Measurements from ENCODE around the gene DHX58. TPM values are rescaled to one million over a fixed set of nuclear protein-coding genes. Genes with fewer than 3 reads are reported as not detected.

The DHX58 gene
- total RNA-seq, 2 experiments from 2014 or later: 33.5 to 35.6 TPM

DNA sequence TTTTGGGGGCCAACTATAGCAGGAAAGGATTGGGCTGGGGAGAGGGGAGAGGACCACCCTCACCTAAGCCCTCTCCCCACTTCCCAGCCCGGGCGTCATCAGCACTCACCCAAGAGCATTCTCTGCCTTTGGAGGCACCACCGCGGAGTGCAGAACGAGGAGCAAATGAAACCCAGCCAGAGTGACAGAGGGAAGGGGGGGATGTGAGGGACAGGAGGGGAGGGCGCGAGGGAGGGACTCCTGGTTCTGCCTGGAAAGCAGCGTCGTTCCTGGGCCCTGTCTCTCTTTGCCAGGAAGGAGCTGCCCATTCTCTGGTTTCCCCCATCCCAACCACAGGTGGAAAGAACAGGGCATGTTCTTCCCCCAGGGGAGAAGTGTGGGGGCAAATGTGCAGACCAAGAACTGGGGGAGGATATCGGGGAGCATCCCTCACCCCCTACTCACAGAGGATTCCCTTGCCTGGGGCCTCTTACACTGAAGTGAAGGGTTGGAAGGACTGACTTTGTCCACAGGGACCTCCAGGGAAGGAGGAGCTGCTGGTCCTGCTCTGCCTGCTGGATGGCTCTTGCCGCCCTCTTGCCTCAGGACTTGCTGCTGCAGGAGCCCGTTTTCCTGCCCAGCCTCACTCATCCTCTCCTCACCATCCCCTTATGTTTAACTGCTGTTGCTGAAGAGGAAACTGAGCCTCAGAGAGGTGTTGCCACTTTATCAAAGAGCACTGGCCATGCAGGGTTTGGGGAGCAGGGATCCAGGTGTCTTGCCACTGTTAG is 58.6 kb downstream of the DHX58 start:
- intact Hi-C loops (cut with DNase I, micrococcal nuclease): no loop called here
- H3K9me3 Mint-ChIP-seq: no peaks in the 10 kb centered on the region
- no peak for DNase-seq
- ChIA-PET POLR2A (no interaction called here), CTCF (no interaction called here)
- no peaks in the 10 kb centered on the region for H3K9me3 ChIP-seq (ENCODE audit: control insufficient read depth in 1 of 2, insufficient read depth in 1 of 2, low read length in 2 of 2)
- no peak overlapping the region for H3K4me3 ChIP-seq (ENCODE audit: low read length)
- no peak overlapping the region for H3K27ac Mint-ChIP-seq
- H3K27me3 Mint-ChIP-seq: peaks cover 45% of the 10 kb centered on the region
- ATAC-seq (ENCODE audit: poor library complexity): no peak
- no peak overlapping the region for H3K4me3 Mint-ChIP-seq
- peaks cover 13 to 16% of the 10 kb centered on the region in 2 experiments for H3K27me3 ChIP-seq (ENCODE audit: control insufficient read depth in 1 of 2, insufficient read depth in 2 of 2, low read length in 2 of 2)
- H3K36me3 ChIP-seq (ENCODE audit: insufficient read depth, low read length): no peaks in the 10 kb centered on the region
- peaks cover 15% of the 10 kb centered on the region for H3K4me1 ChIP-seq (ENCODE audit: insufficient read depth, low read length)
- peaks cover 17% of the 10 kb centered on the region for H3K4me1 Mint-ChIP-seq (ENCODE audit: low read depth)
- no peaks in the 10 kb centered on the region for H3K36me3 Mint-ChIP-seq (ENCODE audit: low read depth)
- TF ChIP-seq, protein P1, sequence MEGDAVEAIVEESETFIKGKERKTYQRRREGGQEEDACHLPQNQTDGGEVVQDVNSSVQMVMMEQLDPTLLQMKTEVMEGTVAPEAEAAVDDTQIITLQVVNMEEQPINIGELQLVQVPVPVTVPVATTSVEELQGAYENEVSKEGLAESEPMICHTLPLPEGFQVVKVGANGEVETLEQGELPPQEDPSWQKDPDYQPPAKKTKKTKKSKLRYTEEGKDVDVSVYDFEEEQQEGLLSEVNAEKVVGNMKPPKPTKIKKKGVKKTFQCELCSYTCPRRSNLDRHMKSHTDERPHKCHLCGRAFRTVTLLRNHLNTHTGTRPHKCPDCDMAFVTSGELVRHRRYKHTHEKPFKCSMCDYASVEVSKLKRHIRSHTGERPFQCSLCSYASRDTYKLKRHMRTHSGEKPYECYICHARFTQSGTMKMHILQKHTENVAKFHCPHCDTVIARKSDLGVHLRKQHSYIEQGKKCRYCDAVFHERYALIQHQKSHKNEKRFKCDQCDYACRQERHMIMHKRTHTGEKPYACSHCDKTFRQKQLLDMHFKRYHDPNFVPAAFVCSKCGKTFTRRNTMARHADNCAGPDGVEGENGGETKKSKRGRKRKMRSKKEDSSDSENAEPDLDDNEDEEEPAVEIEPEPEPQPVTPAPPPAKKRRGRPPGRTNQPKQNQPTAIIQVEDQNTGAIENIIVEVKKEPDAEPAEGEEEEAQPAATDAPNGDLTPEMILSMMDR (IDR thresholded peaks at IDR 0.05): no peak
- no peak overlapping the region for H3K27ac ChIP-seq (ENCODE audit: low read depth in 1 of 2, low read length in 2 of 2)

DNA sequence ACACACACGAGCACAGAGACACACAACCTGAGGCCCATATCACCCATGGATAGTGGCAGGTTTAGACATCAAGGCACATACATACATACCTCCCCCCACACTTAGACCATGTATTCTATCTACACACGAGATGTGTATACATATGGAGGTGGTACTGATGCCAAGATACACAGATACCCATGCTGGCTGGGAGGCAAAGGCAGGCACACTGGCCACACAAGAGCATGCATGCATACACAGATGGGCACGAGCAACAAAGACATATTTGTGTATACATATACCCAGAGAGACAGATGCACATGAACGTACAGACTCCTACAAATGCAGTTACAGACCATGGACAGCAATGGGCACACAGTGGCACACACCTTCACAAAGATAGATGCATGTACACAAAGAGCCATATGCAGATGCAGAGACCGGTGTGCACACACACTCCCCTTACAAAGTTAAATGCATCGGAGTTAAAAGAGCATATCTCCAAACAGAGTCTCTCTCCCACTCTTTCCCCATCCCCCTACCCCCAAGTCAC is 60.1 kb downstream of the DHX58 start:
- POLR2A ChIA-PET: no interaction called here
- intact Hi-C loops (cut with DNase I, micrococcal nuclease): no loop called here
- no peak overlapping the region for H3K4me3 ChIP-seq (ENCODE audit: low read length)
- H3K4me1 ChIP-seq (ENCODE audit: insufficient read depth, low read length): peaks cover 15% of the 10 kb centered on the region
- CTCF ChIA-PET: no interaction called here
- no peaks in the 10 kb centered on the region for H3K9me3 ChIP-seq (ENCODE audit: control insufficient read depth in 1 of 2, insufficient read depth in 1 of 2, low read length in 2 of 2)
- Mint-ChIP-seq H3K4me1 (ENCODE audit: low read depth) (peaks cover 17% of the 10 kb centered on the region), H3K36me3 (ENCODE audit: low read depth) (no peaks in the 10 kb centered on the region), H3K9me3 (no peaks in the 10 kb centered on the region), H3K4me3 (peak overlapping the region; percentile 16), H3K27me3 (peaks cover 46% of the 10 kb centered on the region), H3K27ac (no peak overlapping the region)
- TF ChIP-seq, protein P1 (IDR thresholded peaks at IDR 0.05): no peak
- no peak overlapping the region for H3K27ac ChIP-seq (ENCODE audit: low read depth in 1 of 2, low read length in 2 of 2)
- no peaks in the 10 kb centered on the region for H3K36me3 ChIP-seq (ENCODE audit: insufficient read depth, low read length)
- peaks cover 13 to 16% of the 10 kb centered on the region in 2 experiments for H3K27me3 ChIP-seq (ENCODE audit: control insufficient read depth in 1 of 2, insufficient read depth in 2 of 2, low read length in 2 of 2)
- ATAC-seq (ENCODE audit: poor library complexity): no peak
- no peak for DNase-seq

DNA sequence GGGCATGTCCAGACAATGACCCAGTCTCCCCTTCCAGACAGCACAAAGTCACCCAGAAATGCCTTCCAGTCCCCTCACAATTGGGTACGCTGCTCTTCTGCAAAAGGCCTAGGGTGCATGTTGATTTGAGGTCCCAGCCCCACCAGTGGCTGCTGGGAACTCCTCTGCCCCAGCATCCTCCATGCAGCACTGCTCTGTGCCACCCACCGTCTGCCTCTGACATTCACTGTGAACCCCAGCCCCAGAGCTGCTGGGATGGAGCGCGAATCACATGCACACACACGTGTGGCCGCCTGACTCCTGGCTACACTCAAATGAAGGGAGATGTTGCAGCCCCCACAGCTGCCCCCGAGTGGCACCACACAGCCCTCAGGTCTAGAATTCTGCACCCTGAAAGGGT is 60.9 kb downstream of the DHX58 start:
- H3K27ac Mint-ChIP-seq: no peak overlapping the region
- H3K27ac ChIP-seq (ENCODE audit: low read depth in 1 of 2, low read length in 2 of 2): no peak overlapping the region
- H3K36me3 Mint-ChIP-seq (ENCODE audit: low read depth): no peaks in the 10 kb centered on the region
- H3K4me1 Mint-ChIP-seq (ENCODE audit: low read depth): peaks cover 17% of the 10 kb centered on the region
- TF ChIP-seq, protein P1 (IDR thresholded peaks at IDR 0.05): no peak
- H3K27me3 Mint-ChIP-seq: peaks cover 46% of the 10 kb centered on the region
- no peaks in the 10 kb centered on the region for H3K9me3 ChIP-seq (ENCODE audit: control insufficient read depth in 1 of 2, insufficient read depth in 1 of 2, low read length in 2 of 2)
- peaks cover 9 to 16% of the 10 kb centered on the region in 2 experiments for H3K27me3 ChIP-seq (ENCODE audit: control insufficient read depth in 1 of 2, insufficient read depth in 2 of 2, low read length in 2 of 2)
- ATAC-seq (ENCODE audit: poor library complexity) (no peak), DNase-seq (no peak)
- H3K4me3 ChIP-seq (ENCODE audit: low read length): no peak overlapping the region
- H3K4me1 ChIP-seq (ENCODE audit: insufficient read depth, low read length): peaks cover 15% of the 10 kb centered on the region
- H3K4me3 Mint-ChIP-seq: peak overlapping the region; percentile 45
- CTCF ChIA-PET: no interaction called here
- H3K36me3 ChIP-seq (ENCODE audit: insufficient read depth, low read length): no peaks in the 10 kb centered on the region
- intact Hi-C loops (cut with DNase I, micrococcal nuclease): no loop called here
- no peaks in the 10 kb centered on the region for H3K9me3 Mint-ChIP-seq
- POLR2A ChIA-PET: interaction anchor here (1.2 kb wide), 1 partner anchor 85 kb away, joined by 3 read pairs; the partner anchor contains the start of gene CNP

Other genes starting within 250 kb of the DHX58 start
- 10 to 100 TPM; 32.9 to 34.0 TPM for gene KLHL11, start 247.3 kb downstream of the DHX58 start, total RNA-seq
- 10 to 100 TPM; 25.9 to 28.3 TPM for gene ACLY, start 193.8 kb downstream of the DHX58 start, total RNA-seq
- gene ODAD4, start 182.1 kb downstream of the DHX58 start, total RNA-seq: 1 to 10 TPM; 2.2 to 2.7 TPM
- 10 to 100 TPM; 19.2 to 23.4 TPM for gene CNP, start 145.9 kb downstream of the DHX58 start, total RNA-seq
- gene DNAJC7, start 95.3 kb downstream of the DHX58 start, total RNA-seq: 100 to 1,000 TPM; 117 to 140 TPM
- 10 to 100 TPM; 12.5 to 12.9 TPM for gene NKIRAS2, start 92.6 kb downstream of the DHX58 start, total RNA-seq
- gene C17orf113, start 62.1 kb downstream of the DHX58 start, total RNA-seq: under 1 TPM; 0.42 to 0.55 TPM
- gene ZNF385C, start 14.2 kb downstream of the DHX58 start, total RNA-seq: under 1 TPM in 1 of 2 experiments, not detected in 1; 0.20 TPM
- gene KAT2A, start 8.7 kb upstream of the DHX58 start, total RNA-seq: 10 to 100 TPM; 38.5 to 42.4 TPM
- not detected for gene HSPB9, start 10.1 kb upstream of the DHX58 start, total RNA-seq
- gene RAB5C, start 42.3 kb upstream of the DHX58 start, total RNA-seq: 10 to 100 TPM; 66.4 to 71.2 TPM
- under 1 TPM; 0.17 to 0.25 TPM for gene KCNH4, start 68.4 kb upstream of the DHX58 start, total RNA-seq
- not detected for gene HCRT, start 72.7 kb upstream of the DHX58 start, total RNA-seq
- gene GHDC, start 81.8 kb upstream of the DHX58 start, total RNA-seq: 1 to 10 TPM; 6.8 to 8.3 TPM
- 100 to 1,000 TPM in 1 of 2 experiments, 10 to 100 TPM in 1; 99.4 to 104 TPM for gene STAT5B, start 163.7 kb upstream of the DHX58 start, total RNA-seq
- 100 to 1,000 TPM; 141 to 150 TPM for gene STAT5A, start 175.8 kb upstream of the DHX58 start, total RNA-seq